NCI-H2029 (cell line): ENCODE measurements around the gene TSACC.
"Not testable (repeated sequence)": the region's sequence is repeated elsewhere in the genome, so short reads cannot be mapped to it uniquely, and the experiment has no call there.

Source experiments
- DNase-seq: peaks from one replicate; lab custom pipeline; 2025; lab: John Stamatoyannopoulos, UW

Gene TSACC

GRCh38 chr1:156346636-156347035 is 8.3 kb downstream of the TSACC start:
- DNase-seq: no peak

GRCh38 chr1:156347331-156347730 is 9.0 kb downstream of the TSACC start:
- no peak for DNase-seq

- DNase-seq: not testable (repeated sequence)
These were observed 14.2 kb downstream of the TSACC start for GRCh38 chr1:156352481-156352880.

GRCh38 chr1:156356262-156356874 is 18.0 kb downstream of the TSACC start:
- DNase-seq: no peak

- peak; percentile 77 for DNase-seq
These were observed 18.7 kb downstream of the TSACC start for GRCh38 chr1:156356875-156357534.

GRCh38 chr1:156357977-156358376 is 19.7 kb downstream of the TSACC start:
- no peak for DNase-seq

GRCh38 chr1:156358641-156359040 is 20.3 kb downstream of the TSACC start:
- DNase-seq: no peak

- no peak for DNase-seq
These were observed 20.9 kb downstream of the TSACC start for GRCh38 chr1:156359249-156359648.

- no peak for DNase-seq
These were observed 21.6 kb downstream of the TSACC start for GRCh38 chr1:156359973-156360372.

- no peak for DNase-seq
These were observed 22.2 kb downstream of the TSACC start for GRCh38 chr1:156360534-156360933.

GRCh38 chr1:156365754-156366153 is 27.4 kb downstream of the TSACC start:
- DNase-seq: no peak

GRCh38 chr1:156366378-156367166 is 28.2 kb downstream of the TSACC start:
- no peak for DNase-seq

- DNase-seq: no peak
These were observed 29.2 kb downstream of the TSACC start for GRCh38 chr1:156367383-156368156.

- no peak for DNase-seq
These were observed 29.9 kb downstream of the TSACC start for GRCh38 chr1:156368157-156368658.

- peak; percentile 30 for DNase-seq
These were observed 30.8 kb downstream of the TSACC start, which contains the start of gene RHBG for GRCh38 chr1:156368889-156369684. RHBG (plus strand) TSS chr1:156369211; CDS start chr1:156369250, 39 bp downstream.

- not testable (repeated sequence) for DNase-seq
These were observed 31.5 kb downstream of the TSACC start for GRCh38 chr1:156369685-156370286.

- no peak for DNase-seq
These were observed 33.4 kb downstream of the TSACC start for GRCh38 chr1:156371553-156372264.

GRCh38 chr1:156372265-156372586 is 33.9 kb downstream of the TSACC start:
- no peak for DNase-seq

GRCh38 chr1:156372876-156373275 is 34.5 kb downstream of the TSACC start:
- DNase-seq: no peak

- no peak for DNase-seq
These were observed 35.2 kb downstream of the TSACC start for GRCh38 chr1:156373546-156373945.
